Mucosa of stomach (tissue), 1 donor: ENCODE results near the gene ARL6IP4.

Source experiments
- H3K27me3 ChIP-seq: one replicate; pipeline ENCODE4 v1.7.0; 2013; ENCODE audit warnings: mild to moderate bottlenecking, low read length; ENCODE audit not compliant: control insufficient read depth, insufficient read depth
- H3K36me3 ChIP-seq: one replicate; pipeline ENCODE4 v1.7.0; 2013; ENCODE audit warnings: low read length; ENCODE audit not compliant: control insufficient read depth, insufficient read depth
- H3K4me1 ChIP-seq: one replicate; pipeline ENCODE4 v1.7.0; 2013; ENCODE audit warnings: mild to moderate bottlenecking, low read length; ENCODE audit not compliant: control insufficient read depth, insufficient read depth
- H3K4me3 ChIP-seq: one replicate; pipeline ENCODE4 v1.7.0; 2013; ENCODE audit warnings: low read length
- H3K9ac ChIP-seq: one replicate; pipeline ENCODE4 v1.7.0; 2013; ENCODE audit warnings: mild to moderate bottlenecking, low read length, moderate library complexity
- H3K9me3 ChIP-seq: one replicate; pipeline ENCODE4 v1.7.0; 2013; ENCODE audit warnings: mild to moderate bottlenecking, low read length, moderate library complexity; ENCODE audit not compliant: control insufficient read depth
- donor health status: Pancreatic carcinoma.

Gene ARL6IP4

DNA sequence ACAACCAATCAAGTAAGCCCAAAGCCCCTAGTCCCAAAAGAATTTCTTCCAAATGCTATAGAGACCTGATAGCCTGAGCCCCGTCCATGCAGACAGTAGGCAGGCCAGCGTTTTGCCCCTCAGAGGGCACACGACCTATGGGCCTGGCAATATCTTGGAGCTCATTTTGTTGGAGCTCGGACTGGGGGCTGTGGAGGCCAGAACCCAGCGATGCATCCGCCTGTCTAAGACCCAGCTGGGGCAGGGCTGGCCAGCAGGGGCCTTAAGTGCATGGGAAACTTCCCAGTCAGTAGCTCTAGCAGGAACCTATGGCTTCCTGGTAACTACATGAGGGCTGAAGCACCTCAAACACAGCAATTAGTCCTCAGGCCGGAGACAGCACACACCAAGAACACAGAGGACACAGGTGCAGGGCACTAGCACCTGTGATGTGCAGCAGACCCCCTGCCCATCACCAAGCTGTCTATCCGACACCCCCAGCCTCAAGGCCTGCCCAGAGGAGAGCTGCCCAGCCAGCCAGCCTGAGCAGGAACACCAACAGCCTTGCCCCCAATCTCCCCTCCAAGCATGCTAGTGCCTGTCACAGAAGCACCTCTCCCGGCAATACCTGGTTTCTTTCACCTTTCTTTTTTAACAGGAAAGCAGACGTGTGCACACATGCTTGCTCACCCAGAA, 50.8 kb downstream of the ARL6IP4 start:
- Histone ChIP-seq H3K9me3 (no peaks in the 10 kb centered on the region), H3K9ac (no peak overlapping the region), H3K36me3 (no peaks in the 10 kb centered on the region), H3K4me1 (no peaks in the 10 kb centered on the region), H3K27me3 (no peaks in the 10 kb centered on the region), H3K4me3 (no peak overlapping the region)
